Measurements from ENCODE around the gene PLOD1.

GRCh38 chr1:11886986-11887665 lies 47.4 kb upstream of the PLOD1 start:
- no peak for TF ChIP-seq EZH2phosphoT487 (conservative IDR thresholded peaks at IDR 0.05; ENCODE audit: low read length)
- TF ChIP-seq, protein P1, sequence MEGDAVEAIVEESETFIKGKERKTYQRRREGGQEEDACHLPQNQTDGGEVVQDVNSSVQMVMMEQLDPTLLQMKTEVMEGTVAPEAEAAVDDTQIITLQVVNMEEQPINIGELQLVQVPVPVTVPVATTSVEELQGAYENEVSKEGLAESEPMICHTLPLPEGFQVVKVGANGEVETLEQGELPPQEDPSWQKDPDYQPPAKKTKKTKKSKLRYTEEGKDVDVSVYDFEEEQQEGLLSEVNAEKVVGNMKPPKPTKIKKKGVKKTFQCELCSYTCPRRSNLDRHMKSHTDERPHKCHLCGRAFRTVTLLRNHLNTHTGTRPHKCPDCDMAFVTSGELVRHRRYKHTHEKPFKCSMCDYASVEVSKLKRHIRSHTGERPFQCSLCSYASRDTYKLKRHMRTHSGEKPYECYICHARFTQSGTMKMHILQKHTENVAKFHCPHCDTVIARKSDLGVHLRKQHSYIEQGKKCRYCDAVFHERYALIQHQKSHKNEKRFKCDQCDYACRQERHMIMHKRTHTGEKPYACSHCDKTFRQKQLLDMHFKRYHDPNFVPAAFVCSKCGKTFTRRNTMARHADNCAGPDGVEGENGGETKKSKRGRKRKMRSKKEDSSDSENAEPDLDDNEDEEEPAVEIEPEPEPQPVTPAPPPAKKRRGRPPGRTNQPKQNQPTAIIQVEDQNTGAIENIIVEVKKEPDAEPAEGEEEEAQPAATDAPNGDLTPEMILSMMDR (IDR thresholded peaks at IDR 0.05; ENCODE audit: insufficient read depth, low read length, poor library complexity, severe bottlenecking): no peak
